ENCODE results near the gene OR52K2.

DNA sequence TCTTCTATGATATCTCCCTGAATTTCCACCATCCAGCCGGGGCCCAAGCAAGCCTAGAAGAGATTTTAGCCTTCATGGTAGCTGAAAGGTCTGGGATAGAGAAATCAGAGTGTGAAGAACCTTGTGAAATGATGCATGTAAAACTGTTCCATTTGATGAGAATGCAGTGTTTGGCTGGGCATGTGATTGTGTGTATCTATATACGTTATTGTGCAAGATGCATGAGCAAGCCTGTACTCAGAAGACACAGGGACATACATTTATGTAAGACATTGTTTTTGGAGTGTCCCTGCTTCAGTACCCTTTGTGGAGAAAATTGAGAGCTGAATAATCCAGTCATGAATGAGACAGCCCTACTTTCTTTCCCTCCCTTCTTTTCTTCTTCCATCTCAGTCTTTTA, 15.2 kb upstream of the OR52K2 start:
- TF ChIP-seq CREB5 (CRISPR knock-in tag; IDR thresholded peaks at IDR 0.05; ENCODE audit: low read depth) (no peak), TSHZ2 (CRISPR knock-in tag; IDR thresholded peaks at IDR 0.05) (no peak), RARB (CRISPR knock-in tag; IDR thresholded peaks at IDR 0.05) (no peak), ZNF8 (CRISPR knock-in tag; IDR thresholded peaks at IDR 0.05) (no peak), ZFP30 (CRISPR knock-in tag; IDR thresholded peaks at IDR 0.05) (no peak), SNAI2 (CRISPR knock-in tag; IDR thresholded peaks at IDR 0.05) (no peak), CSDC2 (CRISPR knock-in tag; IDR thresholded peaks at IDR 0.05) (no peak), GLIS3 (CRISPR knock-in tag; IDR thresholded peaks at IDR 0.05) (no peak), ARNTL (CRISPR knock-in tag; IDR thresholded peaks at IDR 0.05; ENCODE audit: borderline replicate concordance, low read depth) (no peak), POU6F1 (CRISPR knock-in tag; IDR thresholded peaks at IDR 0.05; ENCODE audit: borderline replicate concordance, low read depth) (no peak), ISL1 (CRISPR knock-in tag; IDR thresholded peaks at IDR 0.05) (no peak), ZFP3 (CRISPR knock-in tag; IDR thresholded peaks at IDR 0.05) (no peak)

Measured in SK-N-SH treated with all-trans-retinoic acid at 6 μM for 48 hours (cell line).